Panc1 (cell line): ENCODE results near the gene PTCHD4.

Source experiments
- CTCF ChIP-seq: fragments of 450-650 bp; IDR thresholded peaks from 2 replicates; pipeline ENCODE4 v1.5.1; 2017; ENCODE audit warnings: mild to moderate bottlenecking
- POLR2AphosphoS5 ChIP-seq: IDR thresholded peaks from 2 replicates; pipeline ENCODE4 v1.6.1; 2012; ENCODE audit warnings: mild to moderate bottlenecking, low read depth, low read length, moderate library complexity
- SIN3A ChIP-seq: IDR thresholded peaks from 2 replicates; pipeline ENCODE4 v1.6.1; 2012; ENCODE audit warnings: low read depth, mild to moderate bottlenecking, low read length, moderate library complexity, borderline replicate concordance; ENCODE audit not compliant: insufficient read depth

- TF ChIP-seq POLR2AphosphoS5 (no peak), CTCF (no peak), SIN3A (no peak)
These were observed 39.2 kb downstream of the PTCHD4 start for GRCh38 chr6:48071833-48072232.
